Suprapubic skin (tissue), 4 donors: ENCODE results near the gene MBLAC1. TPM values are rescaled to one million over a fixed set of nuclear protein-coding genes. Genes with fewer than 3 reads are reported as not detected.
A peak's percentile ranks its signal among the peaks of the same experiment; 100 is the strongest.

ENCODE experiments used
- DNase-seq, 2 donors: peaks; one replicate each; pipeline ENCODE4 v3.0.0-alpha.2; 2019; ENCODE audit warnings: low spot score in 2 of 2
- H3K27ac ChIP-seq: fragments of 200-600 bp; sonication (generic); one replicate; pipeline ENCODE4 v1.5.1; 2019
- H3K27me3 ChIP-seq: fragments of 200-600 bp; sonication (generic); one replicate; pipeline ENCODE4 v1.5.1; 2019
- H3K36me3 ChIP-seq: fragments of 200-600 bp; sonication (generic); one replicate; pipeline ENCODE4 v1.5.1; 2019
- H3K4me1 ChIP-seq: fragments of 200-600 bp; sonication (generic); one replicate; pipeline ENCODE4 v1.5.1; 2019
- H3K4me3 ChIP-seq: fragments of 200-600 bp; sonication (generic); one replicate; pipeline ENCODE4 v1.5.1; 2019; ENCODE audit warnings: mild to moderate bottlenecking
- H3K9me3 ChIP-seq: fragments of 200-600 bp; sonication (generic); one replicate; pipeline ENCODE4 v1.5.1; 2019
- CTCF ChIP-seq, 2 donors: fragments of 200-600 bp in 1 of 2; fragments of 450-650 bp in 1 of 2; sonication (generic) in 1 of 2; IDR thresholded peaks; one replicate each; pipeline ENCODE4 v1.5.1; 2016 to 2019; ENCODE audit warnings: antibody characterized with exemption in 2 of 2, mild to moderate bottlenecking in 1 of 2, moderate library complexity in 1 of 2
- EP300 ChIP-seq: sonication (generic); formaldehyde crosslinking; IDR thresholded peaks from one replicate; pipeline ENCODE4 v1.6.1; 2017; ENCODE audit warnings: antibody characterized with exemption
- POLR2A ChIP-seq, 2 donors: fragments of 450-650 bp; IDR thresholded peaks; one replicate each; pipeline ENCODE4 v1.6.1; 2017; ENCODE audit warnings: antibody characterized with exemption in 2 of 2, mild to moderate bottlenecking in 2 of 2, moderate library complexity in 2 of 2
- POLR2AphosphoS5 ChIP-seq, 3 donors: sonication (generic); formaldehyde crosslinking; IDR thresholded peaks; one replicate each; pipeline ENCODE4 v1.6.1; 2017; ENCODE audit warnings: antibody characterized with exemption in 3 of 3
- WGBS: methylation state at CpG from one replicate; pipeline ENCODE4 v1.1.5; 2018; 5-methylcytosine and 5-hydroxymethylcytosine counted together
- total RNA-seq, 4 donors: library from RNA; depleted of rRNA; stranded (reverse); fragments of >200 nt; gene quantifications; one replicate each; pipeline ENCODE4 v1.1.0, GENCODE V29; 2016

The MBLAC1 gene
- total RNA-seq, 4 donors from 2014 or later = 2.6 to 6.2 (median 3.6) TPM

GRCh38 chr7:100147278-100147677, 20.5 kb downstream of the MBLAC1 start:
- DNase-seq = no peak
- no peaks in the 10 kb centered on the region for H3K27me3 ChIP-seq
- TF ChIP-seq CTCF (IDR thresholded peaks at IDR 0.05) = no peak
- no peak for TF ChIP-seq EP300
- TF ChIP-seq POLR2A (IDR thresholded peaks at IDR 0.05) = no peak
- no peak for TF ChIP-seq POLR2AphosphoS5 (IDR thresholded peaks at IDR 0.05)
- H3K4me3 ChIP-seq = no peak overlapping the region
- no peak overlapping the region for H3K27ac ChIP-seq
- WGBS = 92% methylated on average over 2 of the region's 2 CpGs
- H3K9me3 ChIP-seq = no peaks in the 10 kb centered on the region
- H3K4me1 ChIP-seq = peaks cover 28% of the 10 kb centered on the region
- H3K36me3 ChIP-seq = peaks cover 5% of the 10 kb centered on the region

- Histone ChIP-seq H3K36me3 (peaks cover 7% of the 10 kb centered on the region), H3K27ac (peak overlapping the region; percentile 84), H3K27me3 (no peaks in the 10 kb centered on the region), H3K4me1 (peaks cover 31% of the 10 kb centered on the region), H3K9me3 (no peaks in the 10 kb centered on the region), H3K4me3 (peak overlapping the region; percentile 60)
- WGBS = 6% methylated on average over 14 of the region's 14 CpGs
- TF ChIP-seq POLR2A (IDR thresholded peaks at IDR 0.05) (no peak), EP300 (no peak)
- no peak for DNase-seq
Measured at GRCh38 chr7:100148225-100148558, 21.4 kb downstream of the MBLAC1 start.

- H3K27ac ChIP-seq = peak within 1 kb of the TSS; percentile 84
- TF ChIP-seq POLR2AphosphoS5 (IDR thresholded peaks at IDR 0.05) = peak in 2 of 3 donors; percentile 47 to 62
- TF ChIP-seq POLR2A (IDR thresholded peaks at IDR 0.05) = peak in 1 of 2 donors; percentile 70
- TF ChIP-seq CTCF (IDR thresholded peaks at IDR 0.05) = no peak
- TF ChIP-seq EP300 = no peak
- peaks cover 37% of the 10 kb centered on the region for H3K4me1 ChIP-seq
- DNase-seq = peak; percentile 99 to 100
- no peaks in the 10 kb centered on the region for H3K27me3 ChIP-seq
- H3K9me3 ChIP-seq = no peaks in the 10 kb centered on the region
- WGBS = under 1% methylated on average over 23 of the region's 46 CpGs
- H3K4me3 ChIP-seq = peak within 1 kb of the TSS; percentile 60
- peaks cover 12% of the 10 kb centered on the region for H3K36me3 ChIP-seq
Measured at GRCh38 chr7:100148559-100149328, 22.0 kb downstream of the MBLAC1 start, which contains the start of gene LAMTOR4. Gene LAMTOR4, plus strand, starts transcription at chr7:100148918. Its CDS starts 55 bp downstream, at chr7:100148973.

GRCh38 chr7:100152404-100152803, 25.6 kb downstream of the MBLAC1 start:
- no peak for DNase-seq
- H3K9me3 ChIP-seq = no peaks in the 10 kb centered on the region
- no peaks in the 10 kb centered on the region for H3K27me3 ChIP-seq
- H3K4me1 ChIP-seq = peaks cover 61% of the 10 kb centered on the region
- peaks cover 40% of the 10 kb centered on the region for H3K36me3 ChIP-seq
- no peak overlapping the region for H3K27ac ChIP-seq
- no peak overlapping the region for H3K4me3 ChIP-seq
- TF ChIP-seq EP300 (no peak), POLR2AphosphoS5 (IDR thresholded peaks at IDR 0.05) (no peak), POLR2A (IDR thresholded peaks at IDR 0.05) (no peak), CTCF (IDR thresholded peaks at IDR 0.05) (no peak)

- H3K36me3 ChIP-seq = peaks cover 40% of the 10 kb centered on the region
- WGBS = 86% methylated on average over 10 of the region's 18 CpGs
- H3K4me1 ChIP-seq = peaks cover 64% of the 10 kb centered on the region
- no peak overlapping the region for H3K4me3 ChIP-seq
- H3K27me3 ChIP-seq = no peaks in the 10 kb centered on the region
- no peaks in the 10 kb centered on the region for H3K9me3 ChIP-seq
- DNase-seq = no peak
- TF ChIP-seq CTCF (IDR thresholded peaks at IDR 0.05) (no peak), EP300 (no peak), POLR2A (IDR thresholded peaks at IDR 0.05) (no peak), POLR2AphosphoS5 (IDR thresholded peaks at IDR 0.05) (no peak)
- no peak overlapping the region for H3K27ac ChIP-seq
Measured at GRCh38 chr7:100152937-100153666, 26.3 kb downstream of the MBLAC1 start.
